Psoas muscle (tissue), 8 donors: ENCODE data around the gene ZMIZ1. TPM values are rescaled to one million over a fixed set of nuclear protein-coding genes. Genes with fewer than 3 reads are reported as not detected.

Experiments used
- ATAC-seq, 4 donors: fragments of 200-7000 bp; cut with Tn5 transposase; one replicate each; pipeline ENCODE4 v1.9.1; 2020; ENCODE audit warnings: moderate library complexity in 3 of 4, mild to moderate bottlenecking in 2 of 4
- DNase-seq, 2 donors: peaks; one replicate each; pipeline ENCODE4 v3.0.0-alpha.2; 2020
- H3K27ac ChIP-seq: fragments of 200-600 bp; one replicate; pipeline ENCODE4 v1.8.0; 2022
- H3K27me3 ChIP-seq, 3 donors: fragments of 200-600 bp in 1 of 3; one replicate each; pipeline versions ENCODE4 v1.6.1 to v1.8.0; 2013 to 2022; ENCODE audit warnings: low read length in 2 of 3, mild to moderate bottlenecking in 2 of 3, moderate library complexity in 1 of 3; ENCODE audit not compliant: insufficient read depth in 3 of 3
- H3K36me3 ChIP-seq, 2 donors: fragments of 200-600 bp in 1 of 2; one replicate each; pipeline versions ENCODE4 v1.6.1 to v1.8.0; 2013 to 2022; ENCODE audit warnings: low read depth in 1 of 2, mild to moderate bottlenecking in 1 of 2, moderate library complexity in 1 of 2; ENCODE audit not compliant: insufficient read depth in 1 of 2
- H3K4me1 ChIP-seq: fragments of 200-600 bp; one replicate; pipeline ENCODE4 v1.8.0; 2022
- H3K4me3 ChIP-seq: fragments of 200-600 bp; one replicate; pipeline ENCODE4 v1.8.0; 2022; ENCODE audit warnings: mild to moderate bottlenecking
- H3K9me3 ChIP-seq: fragments of 200-600 bp; one replicate; pipeline ENCODE4 v1.8.0; 2022
- WGBS, 3 donors: extraction: QIAGEN DNeasy Blood & Tissue Kit; methylation state at CpG; one replicate each; pipeline versions ENCODE4 v1.1.6 to v1.1.7; 2013; 5-methylcytosine and 5-hydroxymethylcytosine counted together
- intact Hi-C, 2 donors: fragments of 100-400 bp; cut with DNase I; formaldehyde crosslinking; loops; one replicate each; pipeline versions ENCODE4 v1.11.0 to v1.14.2; 2022
- polyA plus RNA-seq, 3 donors: library from polyadenylated mRNA; stranded (reverse); fragments of 200-250 nt; gene quantifications; one replicate each; pipeline ENCODE4 v1.2.3, GENCODE V29; 2013
- total RNA-seq, 4 donors: library from RNA; stranded (reverse); fragmentation: NEBNext Ultra II Directional in 2 of 4; extraction: Animal tissue kit (Norgen Biotek cat#: 25700) in 2 of 4; gene quantifications; one replicate each; pipeline versions ENCODE4 v1.2.1 to v1.2.4, GENCODE V29; 2021 to 2023
- TF ChIP-seq, protein P1 (sequence below): fragments of 200-600 bp; IDR thresholded peaks from one replicate; pipeline ENCODE4 v1.8.0; 2022; ENCODE audit warnings: antibody characterized with exemption
- donor health status: healthy with polysubstance abuse.
- donor health status: DM: no; HTN: no; CAD: no; lungs with moderate emphysema.
- donor health status: Bipolar disorder and iron deficiency.
- donor health status: healthy.
- donor health status: DM: yes; HTN: yes; CAD: no.
- donor health status: DM: no; HTN: no; CAD: no.
- donor health status: DM: no; HTN: no; CAD: no.
- donor health status: DM: yes; HTN: yes; CAD: no.

Gene ZMIZ1
- total and polyA plus RNA-seq, 7 donors, result 10.4 to 37.6 (median 30.0) TPM

DNA sequence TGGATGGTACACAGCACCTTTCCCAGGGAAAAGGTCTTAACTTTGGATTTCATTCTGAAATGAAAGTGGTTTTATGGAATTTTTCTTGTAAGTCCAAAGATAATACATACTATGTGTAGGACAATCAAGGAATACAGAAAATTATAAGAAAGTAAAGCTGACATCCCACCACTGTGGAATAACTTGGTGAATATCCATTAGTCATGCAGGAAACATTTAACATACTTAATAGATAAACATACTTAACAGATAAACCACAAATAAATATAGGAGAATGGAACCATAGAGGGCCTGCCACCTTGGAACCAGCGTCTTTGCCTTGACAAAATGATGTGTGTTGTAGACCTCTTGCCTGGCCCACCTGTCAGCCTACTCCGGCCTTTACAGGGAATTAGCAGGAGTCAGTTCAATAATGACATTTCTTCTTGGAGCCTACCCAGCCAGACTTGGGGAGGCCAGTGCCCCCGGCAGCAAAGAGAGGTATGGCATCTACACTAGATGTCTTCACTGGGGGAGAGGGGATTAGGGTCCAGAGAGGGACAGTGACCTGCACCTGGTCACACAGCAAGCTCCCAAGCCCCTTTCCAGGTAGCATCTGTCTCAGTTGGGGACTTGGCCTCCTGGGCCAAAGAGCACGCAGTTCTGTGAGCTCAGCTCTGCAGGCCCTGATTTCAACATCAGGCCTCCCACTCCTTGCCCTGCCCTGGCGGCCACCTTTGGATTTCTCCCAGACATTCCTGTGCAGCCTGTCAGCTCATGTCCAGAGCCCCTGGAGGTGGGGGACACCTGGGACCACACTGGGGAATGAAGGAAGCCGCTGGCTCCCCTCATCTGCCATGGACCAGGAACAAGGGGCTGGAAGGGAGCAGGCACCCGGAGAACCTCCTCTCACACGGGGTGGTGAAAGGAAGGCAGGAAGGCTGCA, 165.9 kb downstream of the ZMIZ1 start:
- Histone ChIP-seq H3K27ac (no peak overlapping the region), H3K4me1 (peaks cover 15% of the 10 kb centered on the region)

DNA sequence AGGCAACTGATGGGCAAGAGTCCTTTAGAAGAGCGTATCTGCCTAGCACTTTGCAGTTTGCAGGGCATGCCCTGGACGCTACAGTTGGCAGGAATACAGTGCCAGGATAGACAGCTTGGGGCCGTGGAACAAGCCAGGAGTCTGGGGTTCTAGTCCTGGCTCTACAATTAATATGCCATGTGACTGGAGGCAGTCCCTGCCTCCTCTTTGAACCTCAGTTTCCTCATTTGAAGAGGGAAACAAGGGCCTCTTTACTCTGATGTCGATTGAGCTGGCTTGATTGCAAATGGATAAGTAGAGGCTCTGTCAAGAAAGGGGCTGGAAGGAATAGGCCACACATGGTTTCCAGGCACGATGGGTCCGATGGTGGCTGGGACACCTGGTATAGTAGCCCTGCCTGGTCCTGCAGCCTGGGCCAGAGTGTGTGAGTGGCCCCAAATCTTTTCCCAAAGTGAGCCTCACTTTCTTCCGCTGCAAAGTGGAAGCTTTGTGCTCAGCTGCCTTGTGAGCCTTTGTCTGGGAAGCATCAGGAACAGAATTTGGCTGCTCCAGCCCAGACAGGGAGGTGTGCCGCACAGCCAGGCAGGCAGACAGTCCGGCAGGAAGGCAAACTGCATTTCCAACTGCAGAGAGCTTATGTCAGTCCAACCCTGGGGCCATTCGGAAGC, 167.1 kb downstream of the ZMIZ1 start:
- Histone ChIP-seq H3K27ac (no peak overlapping the region), H3K36me3 (peaks cover 0 to 11% of the 10 kb centered on the region in 2 donors), H3K27me3 (no peaks in the 10 kb centered on the region)

More for the DNA sequence above, 165.9 kb downstream of the ZMIZ1 start:
- DNase-seq, result no peak
- WGBS, 3 donors, result 91 to 93% (median 92%) methylated on average over 8 of the region's 8 CpGs
- H3K9me3 ChIP-seq, result no peaks in the 10 kb centered on the region
- no peak overlapping the region for H3K4me3 ChIP-seq
- no peaks in the 10 kb centered on the region for H3K27me3 ChIP-seq
- peaks cover 0 to 11% of the 10 kb centered on the region in 2 donors for H3K36me3 ChIP-seq
- intact Hi-C loops, result no loop called here
- TF ChIP-seq, protein P1, sequence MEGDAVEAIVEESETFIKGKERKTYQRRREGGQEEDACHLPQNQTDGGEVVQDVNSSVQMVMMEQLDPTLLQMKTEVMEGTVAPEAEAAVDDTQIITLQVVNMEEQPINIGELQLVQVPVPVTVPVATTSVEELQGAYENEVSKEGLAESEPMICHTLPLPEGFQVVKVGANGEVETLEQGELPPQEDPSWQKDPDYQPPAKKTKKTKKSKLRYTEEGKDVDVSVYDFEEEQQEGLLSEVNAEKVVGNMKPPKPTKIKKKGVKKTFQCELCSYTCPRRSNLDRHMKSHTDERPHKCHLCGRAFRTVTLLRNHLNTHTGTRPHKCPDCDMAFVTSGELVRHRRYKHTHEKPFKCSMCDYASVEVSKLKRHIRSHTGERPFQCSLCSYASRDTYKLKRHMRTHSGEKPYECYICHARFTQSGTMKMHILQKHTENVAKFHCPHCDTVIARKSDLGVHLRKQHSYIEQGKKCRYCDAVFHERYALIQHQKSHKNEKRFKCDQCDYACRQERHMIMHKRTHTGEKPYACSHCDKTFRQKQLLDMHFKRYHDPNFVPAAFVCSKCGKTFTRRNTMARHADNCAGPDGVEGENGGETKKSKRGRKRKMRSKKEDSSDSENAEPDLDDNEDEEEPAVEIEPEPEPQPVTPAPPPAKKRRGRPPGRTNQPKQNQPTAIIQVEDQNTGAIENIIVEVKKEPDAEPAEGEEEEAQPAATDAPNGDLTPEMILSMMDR, result no peak
- ATAC-seq, result no peak

GRCh38 chr10:79236433-79236765, 167.6 kb downstream of the ZMIZ1 start:
- Histone ChIP-seq H3K27ac (no peak overlapping the region), H3K4me3 (no peak overlapping the region), H3K36me3 (peaks cover 0 to 11% of the 10 kb centered on the region in 2 donors), H3K4me1 (peaks cover 30% of the 10 kb centered on the region), H3K9me3 (no peaks in the 10 kb centered on the region), H3K27me3 (no peaks in the 10 kb centered on the region)
- TF ChIP-seq, protein P1, result no peak
- 78 to 93% (median 88%) methylated on average over 9 of the region's 9 CpGs for WGBS, 3 donors
- intact Hi-C loops, result no loop called here
- DNase-seq, result no peak
- ATAC-seq, result no peak

More for the DNA sequence above, 167.1 kb downstream of the ZMIZ1 start:
- peaks cover 25% of the 10 kb centered on the region for H3K4me1 ChIP-seq
- no peak for ATAC-seq
- WGBS, 3 donors, result 69 to 87% (median 82%) methylated on average over 10 of the region's 10 CpGs
- no peaks in the 10 kb centered on the region for H3K9me3 ChIP-seq
- intact Hi-C loops, result no loop called here
- DNase-seq, result no peak
- no peak overlapping the region for H3K4me3 ChIP-seq
- TF ChIP-seq, protein P1, result no peak

- H3K27ac ChIP-seq, result peak overlapping the region; percentile 13
- no peaks in the 10 kb centered on the region for H3K27me3 ChIP-seq
- DNase-seq (no peak), ATAC-seq (no peak)
- 66 to 78% (median 71%) methylated on average over 12 of the region's 12 CpGs for WGBS, 3 donors
- TF ChIP-seq, protein P1, result no peak
- H3K4me3 ChIP-seq, result no peak overlapping the region
- intact Hi-C loops, result no loop called here
- H3K36me3 ChIP-seq, result no peaks in the 10 kb centered on the region
- H3K4me1 ChIP-seq, result peaks cover 39% of the 10 kb centered on the region
- H3K9me3 ChIP-seq, result no peaks in the 10 kb centered on the region
These were observed 168.8 kb downstream of the ZMIZ1 start for GRCh38 chr10:79237454-79238157.
